HUES48 (cell line): Measurements from ENCODE around the gene KCNJ9.

Source experiments
- H3K27ac ChIP-seq: one replicate; pipeline ENCODE4 v1.7.0; 2013; ENCODE audit warnings: low read depth, low read length, inconsistent platforms
- H3K27me3 ChIP-seq: 2 replicates; pipeline ENCODE4 v1.6.1; 2013; ENCODE audit warnings: mild to moderate bottlenecking, low read length; ENCODE audit not compliant: control insufficient read depth, insufficient read depth
- H3K36me3 ChIP-seq: 2 replicates; pipeline ENCODE4 v1.6.1; 2013; ENCODE audit warnings: low read length; ENCODE audit not compliant: control insufficient read depth, insufficient read depth
- H3K4me1 ChIP-seq: 2 replicates; pipeline ENCODE4 v1.6.1; 2013; ENCODE audit warnings: mild to moderate bottlenecking, low read length; ENCODE audit not compliant: control insufficient read depth, insufficient read depth
- H3K4me3 ChIP-seq: 2 replicates; pipeline ENCODE4 v1.5.1; 2013; ENCODE audit warnings: mild to moderate bottlenecking, low read depth, low read length
- H3K9ac ChIP-seq: 2 replicates; pipeline ENCODE4 v1.6.1; 2013; ENCODE audit warnings: mild to moderate bottlenecking, low read depth, low read length, moderate library complexity
- H3K9me3 ChIP-seq: 2 replicates; pipeline ENCODE4 v1.6.1; 2013; ENCODE audit warnings: low read length; ENCODE audit not compliant: control insufficient read depth, insufficient read depth

The KCNJ9 gene

DNA sequence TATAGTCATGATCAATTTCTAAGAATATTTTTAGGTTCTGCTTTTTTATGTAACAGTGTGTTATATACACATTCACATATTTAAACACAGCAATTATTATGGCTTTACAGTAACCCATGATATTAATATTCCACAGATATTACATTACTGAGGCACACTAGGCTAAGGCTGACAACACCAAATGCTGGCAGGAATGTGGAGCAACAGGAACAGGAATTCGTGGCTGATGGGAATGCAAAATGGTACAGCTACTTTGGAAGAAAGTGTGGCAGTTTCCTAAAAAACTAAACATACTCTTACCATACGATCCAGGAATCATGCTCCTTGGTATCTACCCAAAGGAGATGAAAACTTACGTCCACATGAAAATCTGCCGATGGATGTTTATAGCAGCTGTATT is 1.9 kb upstream of the KCNJ9 start:
- H3K27me3 ChIP-seq = peaks cover 48% of the 10 kb centered on the region
- H3K27ac ChIP-seq = no peak overlapping the region
- H3K4me1 ChIP-seq = no peaks in the 10 kb centered on the region
- no peak overlapping the region for H3K9ac ChIP-seq
- no peaks in the 10 kb centered on the region for H3K9me3 ChIP-seq
- no peaks in the 10 kb centered on the region for H3K36me3 ChIP-seq
- no peak overlapping the region for H3K4me3 ChIP-seq

GRCh38 chr1:160080381-160081100 is 797 bp upstream of the KCNJ9 start:
- H3K4me3 ChIP-seq = no peak overlapping the region
- no peaks in the 10 kb centered on the region for H3K4me1 ChIP-seq
- no peak overlapping the region for H3K27ac ChIP-seq
- no peak overlapping the region for H3K9ac ChIP-seq
- no peaks in the 10 kb centered on the region for H3K36me3 ChIP-seq
- H3K27me3 ChIP-seq = peaks cover 58% of the 10 kb centered on the region
- no peaks in the 10 kb centered on the region for H3K9me3 ChIP-seq

DNA sequence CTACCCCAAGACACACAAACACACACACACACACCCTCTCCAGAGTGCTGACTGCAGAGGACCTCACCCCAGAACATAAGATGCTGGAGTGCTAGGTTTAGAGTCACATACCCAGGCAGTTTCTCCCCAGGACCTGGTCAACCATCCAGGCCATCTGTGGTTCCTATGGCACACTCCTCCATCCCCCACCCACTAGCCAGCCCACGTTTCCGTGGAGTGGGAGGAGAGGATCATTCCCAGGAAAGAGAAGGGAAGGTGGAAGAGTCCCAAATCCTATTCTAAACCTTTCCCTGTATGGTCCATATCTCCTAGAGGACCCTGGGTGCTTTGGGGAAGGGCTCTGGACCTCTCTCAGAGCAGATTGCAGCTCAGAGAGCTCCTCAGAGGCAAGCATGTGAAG is 1.1 kb downstream of the KCNJ9 start:
- H3K4me1 ChIP-seq = no peaks in the 10 kb centered on the region; the same call in 1 of the 2 replicates

DNA sequence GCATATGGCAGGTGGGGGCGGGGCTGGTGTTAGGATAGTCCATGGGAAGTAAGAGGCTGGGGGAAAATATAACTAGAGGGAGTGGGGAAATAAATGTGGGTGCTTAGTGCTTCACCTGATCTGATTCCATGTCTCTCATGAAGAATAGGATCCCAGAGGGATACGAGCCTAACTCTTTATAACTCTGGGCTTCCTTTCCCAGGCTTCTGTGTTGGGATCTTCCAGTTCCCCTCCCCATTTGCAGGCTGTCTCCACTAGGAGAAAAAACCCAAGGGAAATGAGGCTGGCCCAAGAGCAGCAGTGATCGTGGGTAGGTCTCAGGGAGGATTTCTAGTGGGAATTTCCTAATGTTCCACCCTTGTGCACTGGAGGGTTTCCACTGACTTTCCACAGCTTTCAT is 1.6 kb downstream of the KCNJ9 start:
- Histone ChIP-seq H3K36me3 (no peaks in the 10 kb centered on the region), H3K4me3 (no peak overlapping the region), H3K4me1 (no peaks in the 10 kb centered on the region; the same call in 1 of the 2 replicates), H3K27me3 (peaks cover 62% of the 10 kb centered on the region), H3K9me3 (no peaks in the 10 kb centered on the region), H3K27ac (no peak overlapping the region), H3K9ac (no peak overlapping the region)

More for the DNA sequence above, 1.1 kb downstream of the KCNJ9 start:
- H3K36me3 ChIP-seq = no peaks in the 10 kb centered on the region
- no peak overlapping the region for H3K4me3 ChIP-seq
- H3K9me3 ChIP-seq = no peaks in the 10 kb centered on the region
- no peak overlapping the region for H3K9ac ChIP-seq
- peaks cover 62% of the 10 kb centered on the region for H3K27me3 ChIP-seq
- H3K27ac ChIP-seq = no peak overlapping the region

GRCh38 chr1:160083968-160084770 is 2.8 kb downstream of the KCNJ9 start:
- H3K9me3 ChIP-seq = no peaks in the 10 kb centered on the region
- H3K9ac ChIP-seq = no peak overlapping the region
- H3K27me3 ChIP-seq = peaks cover 62% of the 10 kb centered on the region
- H3K36me3 ChIP-seq = 0 out of 2 replicates have a peak, but pooled peaks cover 3% of the 10 kb centered on the region
- no peak overlapping the region for H3K27ac ChIP-seq
- no peaks in the 10 kb centered on the region; the same call in 1 of the 2 replicates for H3K4me1 ChIP-seq
- H3K4me3 ChIP-seq = peak overlapping the region; percentile 47

DNA sequence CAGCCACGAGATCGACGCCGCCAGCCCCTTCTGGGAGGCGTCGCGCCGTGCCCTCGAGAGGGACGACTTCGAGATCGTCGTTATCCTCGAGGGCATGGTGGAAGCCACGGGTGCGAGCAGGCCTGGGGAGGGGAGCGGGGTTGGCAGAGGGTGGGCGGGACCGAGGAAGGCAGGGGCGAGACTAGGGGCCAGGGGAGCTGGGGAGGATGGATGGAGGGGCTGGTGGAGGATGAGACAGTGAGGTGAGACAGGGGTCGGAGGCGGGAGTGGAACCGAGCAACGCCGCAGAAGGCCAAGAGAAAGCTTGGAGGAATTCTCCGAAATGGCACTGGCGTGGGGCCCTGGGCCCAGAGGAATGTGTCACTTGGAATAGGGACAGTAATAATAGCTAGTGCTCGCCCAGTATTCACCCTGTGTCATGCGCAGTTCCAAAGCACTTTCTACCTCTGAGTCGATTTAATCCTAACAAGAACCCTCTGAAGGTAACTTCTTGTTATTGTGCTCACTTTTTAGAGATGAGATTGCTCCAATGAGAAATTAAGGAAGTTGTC is 3.5 kb downstream of the KCNJ9 start:
- H3K9ac ChIP-seq = no peak overlapping the region
- 0 out of 2 replicates have a peak, but pooled peaks cover 5% of the 10 kb centered on the region for H3K36me3 ChIP-seq
- peaks cover 58% of the 10 kb centered on the region for H3K27me3 ChIP-seq

GRCh38 chr1:160085686-160086455 is 4.5 kb downstream of the KCNJ9 start:
- Histone ChIP-seq H3K36me3 (peaks cover 11% of the 10 kb centered on the region), H3K27me3 (peaks cover 47% of the 10 kb centered on the region), H3K27ac (no peak overlapping the region), H3K9me3 (no peaks in the 10 kb centered on the region), H3K4me1 (no peaks in the 10 kb centered on the region; the same call in 1 of the 2 replicates), H3K9ac (no peak overlapping the region), H3K4me3 (no peak overlapping the region)

More for the DNA sequence above, 3.5 kb downstream of the KCNJ9 start:
- Histone ChIP-seq H3K9me3 (no peaks in the 10 kb centered on the region), H3K4me1 (no peaks in the 10 kb centered on the region; the same call in 1 of the 2 replicates), H3K4me3 (no peak overlapping the region), H3K27ac (no peak overlapping the region)

DNA sequence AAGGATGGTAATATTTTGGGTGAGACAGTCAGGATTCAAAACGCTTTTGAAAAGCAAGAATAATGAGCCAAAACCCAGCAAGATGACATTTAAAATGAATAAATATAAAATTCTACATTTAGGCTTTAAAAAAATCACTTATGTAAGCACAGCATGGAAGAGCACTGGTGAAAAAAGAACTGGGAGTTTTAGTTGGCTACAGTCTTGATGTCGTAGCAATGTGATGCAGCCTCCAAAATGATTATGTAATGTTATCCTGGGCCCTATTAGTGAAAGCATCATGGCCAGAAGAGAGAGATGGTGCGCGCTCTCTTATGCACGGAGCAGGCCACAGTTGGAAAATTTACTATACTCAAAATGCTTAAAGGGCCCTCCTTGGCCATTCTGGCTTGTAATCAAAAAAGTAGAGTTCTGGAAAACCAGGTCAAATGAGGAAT is 5.1 kb downstream of the KCNJ9 start:
- Histone ChIP-seq H3K27ac (no peak overlapping the region), H3K9ac (no peak overlapping the region), H3K27me3 (peaks cover 41% of the 10 kb centered on the region), H3K4me1 (no peaks in the 10 kb centered on the region; the same call in 1 of the 2 replicates), H3K36me3 (peaks cover 17% of the 10 kb centered on the region), H3K4me3 (no peak overlapping the region), H3K9me3 (no peaks in the 10 kb centered on the region)

DNA sequence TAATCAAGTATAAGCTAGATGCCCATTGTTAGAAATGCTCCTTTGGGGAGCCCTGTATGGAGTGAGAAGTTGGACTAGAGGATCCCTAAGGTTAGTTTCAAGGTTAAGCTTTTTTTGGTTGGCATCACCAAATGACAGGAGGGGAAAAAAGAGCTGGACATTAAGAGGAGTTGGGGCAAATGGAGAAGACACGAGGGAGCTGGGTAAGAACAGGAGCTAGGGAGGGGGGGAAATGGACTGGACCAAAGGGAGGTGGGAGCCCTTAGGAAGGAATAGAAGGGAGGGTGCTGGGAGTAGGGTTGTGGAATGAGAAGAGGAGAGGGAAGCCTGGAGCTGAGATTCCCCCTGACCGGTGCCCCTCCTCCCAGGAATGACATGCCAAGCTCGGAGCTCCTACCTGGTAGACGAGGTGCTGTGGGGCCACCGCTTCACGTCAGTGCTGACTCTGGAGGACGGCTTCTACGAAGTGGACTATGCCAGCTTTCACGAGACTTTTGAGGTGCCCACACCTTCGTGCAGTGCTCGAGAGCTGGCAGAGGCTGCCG is 5.9 kb downstream of the KCNJ9 start:
- Histone ChIP-seq H3K4me1 (no peaks in the 10 kb centered on the region; the same call in 1 of the 2 replicates), H3K27ac (no peak overlapping the region), H3K9ac (no peak overlapping the region), H3K9me3 (no peaks in the 10 kb centered on the region), H3K4me3 (no peak overlapping the region), H3K36me3 (peaks cover 24% of the 10 kb centered on the region), H3K27me3 (peaks cover 34% of the 10 kb centered on the region)

DNA sequence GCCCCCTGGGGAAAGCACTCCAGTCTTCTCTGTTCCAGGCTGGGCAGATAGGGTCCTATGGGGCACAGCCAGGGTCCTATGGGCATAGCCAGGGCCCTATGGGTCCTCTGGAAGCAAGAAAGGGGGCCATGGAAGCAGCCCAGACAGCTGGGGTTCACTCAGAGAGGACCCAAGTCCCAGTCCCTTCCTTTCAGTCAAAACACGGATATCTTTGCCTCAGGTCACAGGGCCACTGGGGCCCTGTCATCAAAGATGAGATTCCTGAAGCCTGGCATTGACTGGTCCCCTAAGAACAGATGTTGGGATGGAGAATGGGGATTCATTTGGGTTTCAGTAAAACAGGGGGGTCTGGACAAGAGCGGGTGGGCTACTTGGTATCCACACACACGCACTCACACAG is 8.5 kb downstream of the KCNJ9 start:
- peaks cover 11% of the 10 kb centered on the region for H3K27me3 ChIP-seq
- no peaks in the 10 kb centered on the region for H3K9me3 ChIP-seq
- no peak overlapping the region for H3K9ac ChIP-seq
- no peaks in the 10 kb centered on the region; the same call in 1 of the 2 replicates for H3K4me1 ChIP-seq
- H3K27ac ChIP-seq = no peak overlapping the region
- no peak overlapping the region for H3K4me3 ChIP-seq
- H3K36me3 ChIP-seq = peaks cover 49% of the 10 kb centered on the region
